NCI-H526 (cell line): Measurements from ENCODE around the gene DOCK3.
"Not testable (repeated sequence)": the region's sequence is repeated elsewhere in the genome, so short reads cannot be mapped to it uniquely, and the experiment has no call there.

ENCODE experiments used
- DNase-seq, 2 experiments: peaks; one replicate each; lab custom pipeline; 2025; lab: John Stamatoyannopoulos, UW

Gene DOCK3

DNA sequence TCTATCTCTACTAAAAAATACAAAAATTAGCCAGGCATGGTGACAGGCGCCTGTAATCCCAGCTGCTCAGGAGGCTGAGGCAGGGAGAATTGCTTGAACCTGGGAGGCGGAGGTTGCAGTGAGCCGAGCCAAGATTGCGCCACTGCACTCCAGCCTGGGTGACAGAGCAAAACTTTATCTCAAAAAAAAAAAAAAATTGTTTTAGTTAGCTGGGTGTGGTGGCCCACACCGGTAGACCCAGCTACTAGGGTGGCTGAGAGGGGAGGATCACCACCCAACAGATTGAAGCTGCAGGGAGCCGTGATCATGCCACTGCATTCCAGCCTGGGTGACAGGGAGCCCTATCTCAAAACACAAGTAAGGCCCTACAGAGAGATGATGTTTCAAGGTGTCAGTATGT, 712.6 kb downstream of the DOCK3 start:
- not testable (repeated sequence) for DNase-seq

- DNase-seq: peak; percentile 64 to 75
Observed at GRCh38 chr3:51388286-51389029, 713.7 kb downstream of the DOCK3 start.

DNA sequence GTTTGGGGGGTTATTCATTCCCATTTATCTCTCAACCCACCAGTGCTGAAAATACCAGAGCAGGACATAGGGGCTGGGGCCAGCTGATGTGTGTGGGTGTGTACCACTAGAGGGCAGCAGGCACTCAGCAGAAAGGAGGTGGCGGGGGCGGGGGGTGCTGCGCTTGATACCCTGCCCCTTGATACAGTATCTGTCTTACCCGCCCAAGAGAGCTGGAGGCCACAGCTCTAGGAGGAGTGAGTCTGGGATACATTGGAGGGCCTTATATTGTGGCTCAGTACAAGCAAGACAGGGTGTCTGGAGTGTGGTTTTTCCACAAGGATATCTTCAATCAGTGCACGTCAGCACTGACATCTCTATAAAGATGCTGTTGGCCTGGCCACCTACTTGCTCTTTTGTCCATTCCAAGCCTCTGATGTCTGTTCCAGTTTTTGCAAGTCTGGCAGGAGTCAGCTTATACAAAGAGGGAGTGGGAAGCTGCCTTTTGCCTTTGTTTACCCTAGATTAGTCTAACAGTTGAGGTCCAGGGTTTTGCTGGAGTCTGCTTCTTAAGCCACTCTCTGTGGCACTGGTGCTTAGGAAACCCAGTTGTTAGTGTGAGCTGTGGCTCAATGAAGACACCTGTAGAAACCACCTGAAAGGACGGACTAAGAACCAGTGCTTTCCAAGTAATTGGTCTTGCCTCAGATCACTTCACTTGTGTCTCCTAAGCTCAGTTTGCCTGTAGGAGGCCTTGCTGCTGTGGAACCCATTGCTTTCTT, 714.9 kb downstream of the DOCK3 start:
- DNase-seq: peak; percentile 39 to 77

- DNase-seq: no peak
Observed at GRCh38 chr3:51390246-51391074, 715.7 kb downstream of the DOCK3 start.

DNA sequence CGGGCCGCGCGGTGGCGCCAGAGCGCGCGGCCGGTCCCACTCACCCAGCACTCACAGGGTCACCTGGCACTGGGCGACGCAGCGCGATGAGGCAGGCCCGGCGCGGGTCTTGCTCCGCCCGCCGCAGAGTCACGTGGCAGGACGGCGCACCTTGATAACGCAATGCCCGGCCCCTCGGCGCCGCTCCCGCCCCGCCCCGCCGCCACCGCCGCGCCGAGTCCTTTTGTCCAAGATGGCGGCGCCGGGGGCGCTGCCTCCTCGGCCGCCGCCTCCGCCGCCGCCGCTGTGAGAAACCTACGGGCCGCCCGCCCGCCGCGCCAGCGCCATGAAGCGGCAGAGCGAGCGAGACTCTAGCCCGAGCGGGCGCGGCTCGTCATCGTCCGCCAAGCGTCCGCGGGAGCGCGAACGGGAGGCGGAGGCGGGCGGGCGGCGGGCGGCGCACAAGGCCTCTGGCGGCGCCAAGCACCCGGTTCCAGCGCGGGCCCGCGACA, 716.4 kb downstream of the DOCK3 start, which contains the start of gene RBM15B:
Gene RBM15B, plus strand, starts transcription at position 211 of the 491 bp plus-strand sequence. Its CDS starts 115 bp downstream, at position 326.
- DNase-seq: peak; percentile 90 to 95

- peak in 1 of 2 experiments; percentile 51 for DNase-seq
Observed at GRCh38 chr3:51391566-51392354, 717.0 kb downstream of the DOCK3 start.

GRCh38 chr3:51392355-51393133, 717.8 kb downstream of the DOCK3 start:
- no peak for DNase-seq

DNA sequence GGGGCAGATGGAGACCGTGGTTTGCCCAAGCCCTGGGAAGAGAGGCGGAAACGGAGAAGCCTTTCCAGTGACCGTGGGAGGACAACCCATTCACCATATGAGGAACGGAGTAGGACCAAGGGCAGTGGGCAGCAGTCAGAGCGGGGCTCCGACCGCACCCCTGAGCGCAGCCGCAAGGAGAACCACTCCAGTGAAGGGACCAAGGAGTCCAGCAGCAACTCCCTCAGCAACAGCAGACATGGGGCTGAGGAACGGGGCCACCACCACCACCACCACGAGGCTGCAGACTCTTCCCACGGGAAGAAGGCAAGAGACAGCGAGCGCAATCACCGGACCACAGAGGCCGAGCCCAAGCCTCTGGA, 718.4 kb downstream of the DOCK3 start:
- no peak for DNase-seq

DNA sequence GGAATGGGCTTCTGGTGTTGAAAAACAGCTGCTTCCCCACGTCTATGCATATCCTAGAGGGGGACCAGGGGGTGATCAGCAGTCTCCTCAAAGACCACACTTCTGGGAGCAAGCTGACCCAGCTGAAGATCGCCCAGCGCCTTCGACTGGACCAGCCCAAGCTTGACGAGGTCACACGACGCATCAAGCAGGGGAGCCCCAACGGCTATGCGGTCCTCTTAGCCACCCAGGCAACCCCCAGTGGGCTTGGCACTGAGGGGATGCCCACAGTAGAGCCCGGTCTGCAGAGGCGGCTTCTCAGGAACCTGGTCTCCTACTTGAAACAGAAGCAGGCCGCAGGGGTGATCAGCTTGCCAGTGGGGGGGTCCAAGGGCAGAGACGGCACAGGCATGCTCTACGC, 718.8 kb downstream of the DOCK3 start:
- no peak for DNase-seq

DNA sequence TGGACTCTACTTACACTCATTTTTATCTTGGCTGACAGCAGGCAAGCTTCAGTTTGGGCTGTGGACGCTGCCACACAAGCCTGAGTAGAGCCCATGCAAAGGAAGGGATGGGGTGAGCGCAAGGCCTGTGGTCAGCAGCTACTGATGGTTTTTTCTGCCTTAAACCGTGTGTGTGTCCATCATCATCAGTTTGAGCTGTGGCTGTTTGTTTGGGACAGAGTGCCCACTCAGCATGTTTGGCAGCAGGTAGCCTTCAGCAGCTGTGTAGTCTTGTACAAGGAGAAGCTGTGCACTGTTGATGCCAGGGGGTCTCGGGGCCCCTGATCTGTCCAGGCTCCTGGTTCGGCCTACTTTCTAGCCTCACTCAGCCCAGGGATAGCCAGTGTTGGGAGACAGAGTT, 719.8 kb downstream of the DOCK3 start:
- DNase-seq: no peak

GRCh38 chr3:51395493-51396213, 720.9 kb downstream of the DOCK3 start:
- no peak for DNase-seq

DNA sequence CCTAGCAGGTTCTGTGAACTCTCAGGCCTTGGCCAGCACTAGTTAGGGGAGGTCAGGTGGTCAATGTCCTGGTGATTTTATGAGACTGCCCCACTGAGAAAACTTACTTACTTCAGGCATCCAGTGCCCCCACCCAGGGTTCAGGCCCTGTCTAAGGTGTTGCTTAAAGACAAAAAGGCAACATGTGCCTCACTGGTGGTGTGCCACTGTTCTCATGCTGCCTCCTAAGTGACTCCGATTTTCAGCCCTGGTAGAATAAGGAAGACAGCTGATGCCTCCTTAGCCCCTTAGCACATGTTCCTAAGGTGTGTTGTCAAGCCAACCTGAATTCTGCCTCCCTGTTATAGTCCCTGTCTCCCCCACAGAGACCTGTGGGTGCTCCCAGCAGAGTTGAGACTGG, 721.7 kb downstream of the DOCK3 start:
- no peak for DNase-seq

- no peak for DNase-seq
Observed at GRCh38 chr3:51397392-51397791, 722.7 kb downstream of the DOCK3 start.

GRCh38 chr3:51398595-51399310, 724.0 kb downstream of the DOCK3 start:
- no peak for DNase-seq

DNA sequence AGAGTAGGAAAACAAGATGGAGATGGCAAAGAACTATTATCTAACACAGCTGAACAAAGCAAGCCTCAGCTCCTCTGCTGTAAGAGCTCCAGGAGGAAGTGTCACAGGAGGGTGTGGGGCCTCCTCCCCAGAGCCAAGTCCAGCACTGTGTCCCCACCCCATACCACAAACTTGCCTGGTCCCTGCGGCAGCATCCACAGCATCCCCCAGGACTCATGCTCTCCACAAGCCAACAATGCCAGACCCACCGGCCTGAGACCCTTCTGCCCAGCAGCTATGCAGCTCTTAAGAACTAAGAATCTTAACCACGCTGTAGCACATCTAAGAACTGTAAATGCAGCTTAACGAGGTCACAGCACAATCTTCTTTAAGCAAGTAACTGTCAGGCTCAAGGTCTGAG, 725.4 kb downstream of the DOCK3 start:
- DNase-seq: no peak

DNA sequence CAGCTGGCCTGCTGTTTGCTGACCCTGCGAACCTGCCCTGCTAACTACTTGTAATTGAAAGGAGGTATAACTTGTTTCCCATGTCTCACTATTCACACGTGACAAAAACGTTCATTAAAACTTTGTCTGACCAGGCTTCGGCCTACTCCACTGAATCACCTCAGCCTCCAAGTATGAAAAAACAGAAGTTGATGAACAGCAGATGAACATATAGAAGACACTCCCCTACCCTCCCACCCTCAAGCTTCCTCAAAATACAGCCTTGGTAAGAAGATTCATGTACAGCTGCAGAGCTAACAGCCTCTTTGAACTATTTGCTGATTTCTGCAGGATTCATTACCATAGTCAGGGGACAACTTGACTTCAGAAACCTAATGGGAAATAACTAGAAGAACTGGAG, 727.0 kb downstream of the DOCK3 start:
- DNase-seq: no peak

DNA sequence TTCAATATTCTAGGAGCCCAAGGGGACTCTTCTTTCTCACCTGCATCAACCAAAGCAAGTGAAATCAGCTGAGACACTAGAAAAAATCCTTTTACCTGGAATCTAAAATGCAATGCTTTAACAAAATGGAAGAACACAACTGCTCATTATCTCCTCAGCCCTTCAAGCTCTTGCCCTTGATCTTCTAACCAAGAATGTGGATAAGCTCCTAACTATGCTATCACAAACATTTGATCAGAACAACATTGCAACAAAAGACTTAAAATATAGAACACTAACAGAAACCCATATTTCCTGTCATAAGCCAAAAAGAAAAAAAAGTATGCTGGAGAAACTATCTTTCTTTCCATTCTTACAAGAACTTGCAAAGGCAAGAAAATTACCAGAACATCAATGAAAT, 728.9 kb downstream of the DOCK3 start:
- DNase-seq: no peak

DNA sequence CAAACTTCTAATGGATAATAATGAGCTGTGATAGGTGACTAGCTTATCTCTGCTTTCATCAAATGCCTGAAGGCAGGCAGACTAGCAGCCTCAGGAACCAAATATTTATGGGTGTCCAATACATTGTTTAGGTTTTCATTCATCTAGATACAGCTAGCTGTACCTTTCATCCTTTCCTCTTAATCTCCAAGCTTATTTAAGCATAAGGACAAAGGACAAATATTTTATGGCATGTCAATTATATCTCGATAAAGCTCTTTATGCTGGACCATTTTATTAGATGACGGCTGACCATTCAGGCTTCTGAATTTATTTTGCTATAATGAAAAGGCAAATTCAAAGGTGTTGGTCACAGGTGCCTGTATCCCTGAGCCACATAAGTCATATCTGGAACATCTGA, 733.3 kb downstream of the DOCK3 start:
- DNase-seq: peak; percentile 18 to 45

DNA sequence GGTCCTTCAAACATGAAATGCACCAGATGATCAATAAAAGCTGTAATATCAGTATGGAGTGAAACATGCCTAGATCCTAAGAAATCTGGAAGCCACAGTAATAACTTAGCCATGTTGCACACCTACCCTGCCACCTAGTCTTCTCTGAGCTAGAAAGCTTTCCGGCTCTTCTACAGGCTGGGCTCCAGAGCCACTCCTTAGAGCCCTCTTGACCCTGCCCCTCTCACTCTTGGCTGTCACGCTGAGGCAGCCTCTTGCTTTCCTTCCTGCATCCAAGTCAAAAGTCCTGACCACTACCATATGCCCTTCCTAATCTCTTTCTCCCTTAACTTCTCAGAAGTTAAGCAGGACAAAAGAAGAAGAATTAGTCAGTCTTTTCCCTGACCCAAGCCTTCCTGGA, 734.1 kb downstream of the DOCK3 start:
- DNase-seq: no peak
